Memory B cell (primary cell): ENCODE results near the gene ACTR1B.
"Not testable (repeated sequence)": the region's sequence is repeated elsewhere in the genome, so short reads cannot be mapped to it uniquely, and the experiment has no call there.

Source experiments
- ATAC-seq: fragments of 150-1000 bp; cut with Tn5 transposase; 2 replicates; pipeline ENCODE4 v1.10.0; 2021; ENCODE audit warnings: low read depth, mild to moderate bottlenecking, moderate library complexity
- DNase-seq, 2 donors: peaks; one replicate each; pipeline ENCODE4 v3.0.0; 2022; ENCODE audit warnings: low spot score in 2 of 2
- H3K27ac Mint-ChIP-seq: one replicate; pipeline ENCODE4 v1.8.0; 2022; ENCODE audit warnings: mild to moderate bottlenecking, moderate library complexity, mixed read lengths
- H3K27me3 Mint-ChIP-seq: one replicate; pipeline ENCODE4 v1.8.0; 2022; ENCODE audit warnings: mixed read lengths
- H3K36me3 Mint-ChIP-seq: one replicate; pipeline ENCODE4 v1.8.0; 2022; ENCODE audit warnings: mild to moderate bottlenecking, mixed read lengths
- H3K4me1 Mint-ChIP-seq: one replicate; pipeline ENCODE4 v1.8.0; 2022; ENCODE audit warnings: mixed read lengths
- H3K4me3 Mint-ChIP-seq: one replicate; pipeline ENCODE4 v1.8.0; 2022; ENCODE audit warnings: mild to moderate bottlenecking, moderate library complexity, mixed read lengths
- H3K9me3 Mint-ChIP-seq: one replicate; pipeline ENCODE4 v1.8.0; 2022; ENCODE audit warnings: mixed read lengths

Gene ACTR1B

GRCh38 chr2:97701186-97701585 lies 37.3 kb upstream of the ACTR1B start:
- ATAC-seq (no peak), DNase-seq (no peak)
- H3K27me3 Mint-ChIP-seq = no peaks in the 10 kb centered on the region
- peaks cover 7% of the 10 kb centered on the region for H3K4me1 Mint-ChIP-seq
- no peaks in the 10 kb centered on the region for H3K9me3 Mint-ChIP-seq
- H3K36me3 Mint-ChIP-seq = peaks cover 1% of the 10 kb centered on the region
- no peak overlapping the region for H3K27ac Mint-ChIP-seq
- H3K4me3 Mint-ChIP-seq = no peak overlapping the region

GRCh38 chr2:97699765-97700444 lies 36.1 kb upstream of the ACTR1B start:
- Mint-ChIP-seq H3K27me3 (no peaks in the 10 kb centered on the region), H3K4me3 (no peak overlapping the region), H3K27ac (no peak overlapping the region), H3K36me3 (peaks cover 1% of the 10 kb centered on the region), H3K9me3 (no peaks in the 10 kb centered on the region), H3K4me1 (peaks cover 7% of the 10 kb centered on the region)
- DNase-seq (peak; percentile 47 to 55), ATAC-seq (peak; percentile 76)

- H3K36me3 Mint-ChIP-seq = peaks cover 1% of the 10 kb centered on the region
- DNase-seq (no peak), ATAC-seq (no peak)
- no peaks in the 10 kb centered on the region for H3K9me3 Mint-ChIP-seq
- H3K27me3 Mint-ChIP-seq = no peaks in the 10 kb centered on the region
- no peak overlapping the region for H3K4me3 Mint-ChIP-seq
- peaks cover 7% of the 10 kb centered on the region for H3K4me1 Mint-ChIP-seq
- no peak overlapping the region for H3K27ac Mint-ChIP-seq
Measured at GRCh38 chr2:97698530-97698929, 34.7 kb upstream of the ACTR1B start.

GRCh38 chr2:97697252-97698235 lies 33.7 kb upstream of the ACTR1B start:
- H3K36me3 Mint-ChIP-seq = peaks cover 1% of the 10 kb centered on the region
- H3K4me1 Mint-ChIP-seq = peaks cover 7% of the 10 kb centered on the region
- H3K27ac Mint-ChIP-seq = no peak overlapping the region
- DNase-seq (peak; percentile 89 to 91), ATAC-seq (peak; percentile 93)
- H3K4me3 Mint-ChIP-seq = no peak overlapping the region
- no peaks in the 10 kb centered on the region for H3K9me3 Mint-ChIP-seq
- no peaks in the 10 kb centered on the region for H3K27me3 Mint-ChIP-seq

GRCh38 chr2:97695744-97696143 lies 31.9 kb upstream of the ACTR1B start:
- ATAC-seq = no peak
- Mint-ChIP-seq H3K27me3 (no peaks in the 10 kb centered on the region), H3K27ac (no peak overlapping the region), H3K4me1 (peaks cover 7% of the 10 kb centered on the region), H3K36me3 (no peaks in the 10 kb centered on the region), H3K4me3 (no peak overlapping the region), H3K9me3 (no peaks in the 10 kb centered on the region)
- DNase-seq = no peak

GRCh38 chr2:97693476-97693875 lies 29.6 kb upstream of the ACTR1B start:
- no peaks in the 10 kb centered on the region for H3K9me3 Mint-ChIP-seq
- no peak for DNase-seq

GRCh38 chr2:97691166-97691565 lies 27.3 kb upstream of the ACTR1B start:
- no peaks in the 10 kb centered on the region for H3K4me1 Mint-ChIP-seq
- ATAC-seq = no peak
- H3K4me3 Mint-ChIP-seq = no peak overlapping the region
- peaks cover 3% of the 10 kb centered on the region for H3K27me3 Mint-ChIP-seq
- H3K36me3 Mint-ChIP-seq = no peaks in the 10 kb centered on the region
- no peaks in the 10 kb centered on the region for H3K9me3 Mint-ChIP-seq
- no peak for DNase-seq
- no peak overlapping the region for H3K27ac Mint-ChIP-seq

More at GRCh38 chr2:97693476-97693875, 29.6 kb upstream of the ACTR1B start:
- Mint-ChIP-seq H3K4me1 (peaks cover 5% of the 10 kb centered on the region), H3K36me3 (no peaks in the 10 kb centered on the region), H3K4me3 (no peak overlapping the region), H3K27me3 (peaks cover 3% of the 10 kb centered on the region), H3K27ac (no peak overlapping the region)
- ATAC-seq = no peak

GRCh38 chr2:97688062-97688827 lies 24.4 kb upstream of the ACTR1B start:
- ATAC-seq = no peak
- Mint-ChIP-seq H3K9me3 (no peaks in the 10 kb centered on the region), H3K27ac (no peak overlapping the region), H3K36me3 (no peaks in the 10 kb centered on the region), H3K4me3 (no peak overlapping the region), H3K4me1 (no peaks in the 10 kb centered on the region), H3K27me3 (peaks cover 3% of the 10 kb centered on the region)
- no peak for DNase-seq

GRCh38 chr2:97687235-97687634 lies 23.4 kb upstream of the ACTR1B start:
- H3K4me3 Mint-ChIP-seq, H3K27me3 Mint-ChIP-seq, H3K36me3 Mint-ChIP-seq, H3K27ac Mint-ChIP-seq, H3K9me3 Mint-ChIP-seq, H3K4me1 Mint-ChIP-seq, DNase-seq, ATAC-seq: not testable (repeated sequence)

- Mint-ChIP-seq H3K36me3 (no peaks in the 10 kb centered on the region), H3K4me1 (peaks cover 6% of the 10 kb centered on the region), H3K27me3 (no peaks in the 10 kb centered on the region), H3K4me3 (no peak overlapping the region), H3K9me3 (no peaks in the 10 kb centered on the region), H3K27ac (no peak overlapping the region)
- ATAC-seq (no peak), DNase-seq (no peak)
Measured at GRCh38 chr2:97678298-97678697, 14.5 kb upstream of the ACTR1B start.

- H3K36me3 Mint-ChIP-seq = no peaks in the 10 kb centered on the region
- H3K4me3 Mint-ChIP-seq = no peak overlapping the region
- ATAC-seq = no peak
- no peaks in the 10 kb centered on the region for H3K9me3 Mint-ChIP-seq
- H3K27ac Mint-ChIP-seq = no peak overlapping the region
- no peaks in the 10 kb centered on the region for H3K27me3 Mint-ChIP-seq
- peaks cover 6% of the 10 kb centered on the region for H3K4me1 Mint-ChIP-seq
- no peak for DNase-seq
Measured at GRCh38 chr2:97677480-97677879, 13.6 kb upstream of the ACTR1B start.

GRCh38 chr2:97676620-97677019 lies 12.8 kb upstream of the ACTR1B start:
- Mint-ChIP-seq H3K9me3 (no peaks in the 10 kb centered on the region), H3K27me3 (no peaks in the 10 kb centered on the region), H3K4me3 (no peak overlapping the region), H3K36me3 (no peaks in the 10 kb centered on the region), H3K4me1 (peaks cover 6% of the 10 kb centered on the region), H3K27ac (no peak overlapping the region)
- ATAC-seq (no peak), DNase-seq (no peak)

GRCh38 chr2:97675430-97676113 lies 11.7 kb upstream of the ACTR1B start:
- no peaks in the 10 kb centered on the region for H3K27me3 Mint-ChIP-seq
- ATAC-seq (no peak), DNase-seq (no peak)
- H3K27ac Mint-ChIP-seq = no peak overlapping the region
- peaks cover 6% of the 10 kb centered on the region for H3K4me1 Mint-ChIP-seq
- no peaks in the 10 kb centered on the region for H3K9me3 Mint-ChIP-seq
- no peak overlapping the region for H3K4me3 Mint-ChIP-seq
- H3K36me3 Mint-ChIP-seq = no peaks in the 10 kb centered on the region
